Measurements from ENCODE around the gene GNAO1.

GNAO1 gene

GRCh38 chr16:56314244-56314850 is 123.1 kb downstream of the GNAO1 start:
- no peak for DNase-seq (ENCODE audit: low spot score)

DNA sequence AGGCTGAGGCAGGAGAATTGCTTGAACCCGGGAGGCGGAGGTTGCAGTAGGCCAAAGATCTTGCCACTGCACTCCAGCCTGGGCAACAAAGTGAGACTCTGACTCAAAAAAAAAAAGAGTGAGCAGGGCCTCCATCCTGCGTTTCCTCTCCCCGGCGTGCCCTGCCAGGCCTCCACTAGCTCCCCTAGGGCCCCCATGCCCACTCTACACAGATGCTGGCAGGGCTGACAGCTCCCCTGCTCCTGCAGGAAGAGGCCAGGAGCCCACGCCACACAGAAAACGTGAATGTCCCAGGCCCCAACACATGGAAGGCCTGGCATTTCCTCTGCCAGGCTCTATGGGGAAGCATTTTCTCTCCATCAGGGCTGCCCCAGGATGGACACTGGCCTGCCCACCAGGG is 124.7 kb downstream of the GNAO1 start:
- DNase-seq (ENCODE audit: low spot score): no peak

GRCh38 chr16:56316545-56316944 is 125.3 kb downstream of the GNAO1 start:
- no peak for DNase-seq (ENCODE audit: low spot score)

- peak; percentile 91 for DNase-seq (ENCODE audit: low spot score)
Observed at GRCh38 chr16:56317998-56318826, 126.9 kb downstream of the GNAO1 start.

- no peak for DNase-seq (ENCODE audit: low spot score)
Observed at GRCh38 chr16:56318827-56319140, 127.5 kb downstream of the GNAO1 start.

GRCh38 chr16:56319376-56319775 is 128.1 kb downstream of the GNAO1 start:
- DNase-seq (ENCODE audit: low spot score): no peak

DNA sequence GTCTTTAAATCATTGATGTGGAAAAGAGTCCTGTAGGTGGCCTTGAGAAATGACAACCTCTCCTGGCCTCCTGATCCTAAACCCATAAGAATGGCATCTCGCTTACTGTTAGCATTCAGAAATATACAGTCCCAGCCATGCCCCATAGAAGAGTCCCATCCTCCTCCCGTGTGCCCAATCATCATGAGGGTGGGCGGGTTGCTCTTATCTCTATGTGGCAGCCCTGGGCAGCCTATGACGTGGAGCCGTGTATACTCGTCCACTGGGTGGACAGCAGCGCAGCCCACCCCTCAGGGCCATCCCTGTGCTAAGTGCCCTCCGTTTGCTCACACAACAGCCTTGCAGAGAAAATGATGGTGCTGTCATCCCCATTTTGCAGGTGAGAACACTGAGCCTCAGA is 128.8 kb downstream of the GNAO1 start:
- no peak for DNase-seq (ENCODE audit: low spot score)

DNA sequence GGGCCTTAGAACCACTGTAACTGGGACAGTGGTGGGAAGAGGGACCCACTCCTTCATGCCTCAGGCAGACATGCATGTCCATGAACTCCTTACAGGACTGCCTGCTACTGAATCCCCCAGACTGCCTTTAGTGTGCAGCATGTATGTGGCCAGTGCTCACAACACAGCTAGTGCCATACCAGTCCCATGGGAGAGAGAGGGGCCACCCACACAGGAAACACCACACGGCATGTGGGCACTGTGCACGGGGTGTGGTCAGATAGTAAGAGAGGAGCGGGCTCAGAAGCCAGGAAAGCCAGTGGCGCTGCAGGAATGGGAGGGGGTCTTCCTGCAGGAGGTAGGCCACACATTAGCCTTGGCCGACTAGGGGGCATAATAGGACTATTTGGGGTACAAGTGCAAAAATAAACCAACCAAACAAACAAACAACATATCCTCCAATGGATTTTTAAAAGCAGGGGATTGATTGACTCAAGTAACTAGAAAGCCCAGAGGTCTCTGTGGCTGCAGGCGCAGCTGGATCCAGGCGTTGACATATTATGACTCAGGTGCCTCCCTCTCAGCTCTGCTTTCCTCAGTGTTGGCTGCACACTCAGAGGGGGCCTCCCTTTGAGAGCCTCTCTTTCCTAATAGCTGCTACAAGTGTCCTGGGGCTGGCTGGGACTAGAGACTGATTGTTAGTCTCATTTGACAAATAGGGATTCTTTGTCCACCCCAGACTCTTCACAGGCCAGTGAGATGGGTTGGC is 129.7 kb downstream of the GNAO1 start:
- DNase-seq (ENCODE audit: low spot score): no peak

GRCh38 chr16:56321571-56321970 is 130.3 kb downstream of the GNAO1 start:
- no peak for DNase-seq (ENCODE audit: low spot score)

- DNase-seq (ENCODE audit: low spot score): no peak
Observed at GRCh38 chr16:56324406-56324805, 133.1 kb downstream of the GNAO1 start.

DNA sequence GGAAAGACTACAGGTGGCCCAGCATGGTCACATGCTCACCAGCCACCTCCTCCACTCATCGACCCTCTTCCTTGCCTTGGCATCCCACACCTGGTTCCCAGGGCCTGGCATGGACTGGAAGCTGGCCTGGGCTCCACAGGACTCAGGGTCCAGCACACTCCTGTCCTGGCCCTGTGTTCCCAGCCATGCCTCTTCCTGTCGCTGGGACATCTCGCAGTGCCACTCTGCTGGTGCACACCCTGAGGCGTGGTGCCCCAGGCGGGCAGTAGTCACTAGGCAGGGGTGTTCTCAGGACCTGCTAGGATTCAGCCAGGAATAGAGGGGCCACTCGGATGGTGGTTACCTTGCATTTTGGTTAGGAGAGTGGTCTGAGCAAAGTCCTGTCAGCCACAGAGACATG is 134.7 kb downstream of the GNAO1 start:
- no peak for DNase-seq (ENCODE audit: low spot score)

- DNase-seq (ENCODE audit: low spot score): no peak
Observed at GRCh38 chr16:56327071-56327928, 136.0 kb downstream of the GNAO1 start.

DNA sequence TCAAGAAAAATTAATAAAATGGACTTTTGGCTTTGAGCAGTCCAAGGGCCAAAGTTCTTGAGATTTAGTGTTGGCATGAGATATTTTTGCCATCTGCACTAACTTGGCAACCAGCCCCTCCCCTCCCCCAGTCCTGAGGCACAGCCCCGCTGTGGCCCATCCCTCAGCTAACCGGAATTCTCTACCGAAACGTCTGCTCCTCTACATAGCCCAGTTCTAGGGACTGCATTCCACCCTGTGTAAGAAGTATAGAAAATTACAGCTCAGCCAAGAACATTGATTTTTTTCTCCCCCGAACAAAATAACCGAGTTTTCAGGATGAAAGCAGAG is 136.6 kb downstream of the GNAO1 start:
- DNase-seq (ENCODE audit: low spot score): no peak

DNA sequence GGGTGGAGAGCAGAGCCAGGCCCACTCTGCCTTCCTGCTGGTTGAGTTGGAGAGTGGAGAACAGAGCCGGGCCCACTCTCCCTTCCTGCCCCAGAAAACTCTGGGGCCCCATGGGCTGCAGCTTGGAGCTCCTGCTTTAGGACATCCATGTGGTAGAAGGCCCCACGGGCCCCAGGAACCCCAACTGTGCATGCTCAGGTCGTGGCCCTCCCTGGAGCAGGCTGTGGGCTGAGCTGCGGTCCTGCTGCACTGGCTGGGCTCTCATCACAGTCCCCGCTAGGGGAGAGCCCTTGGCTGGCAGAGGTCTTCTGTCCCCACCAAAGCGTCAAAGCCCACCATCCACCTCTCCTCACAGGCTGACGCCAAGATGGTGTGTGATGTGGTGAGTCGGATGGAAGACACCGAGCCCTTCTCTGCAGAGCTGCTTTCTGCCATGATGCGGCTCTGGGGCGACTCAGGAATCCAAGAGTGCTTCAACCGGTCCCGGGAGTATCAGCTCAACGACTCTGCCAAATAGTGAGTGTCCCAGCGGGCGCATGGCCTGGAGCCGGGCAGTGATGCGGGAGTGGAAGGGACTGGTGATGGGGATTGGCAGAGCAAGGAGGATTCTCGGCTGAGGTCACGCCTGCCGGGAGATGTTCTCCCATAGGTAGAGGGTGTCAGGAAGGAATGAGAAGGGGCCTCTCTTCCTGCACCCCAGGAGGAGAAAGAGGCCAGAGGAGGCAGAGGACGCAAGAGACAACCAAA is 137.2 kb downstream of the GNAO1 start:
- DNase-seq (ENCODE audit: low spot score): no peak

- DNase-seq (ENCODE audit: low spot score): no peak
Observed at GRCh38 chr16:56329887-56330286, 138.6 kb downstream of the GNAO1 start.

DNA sequence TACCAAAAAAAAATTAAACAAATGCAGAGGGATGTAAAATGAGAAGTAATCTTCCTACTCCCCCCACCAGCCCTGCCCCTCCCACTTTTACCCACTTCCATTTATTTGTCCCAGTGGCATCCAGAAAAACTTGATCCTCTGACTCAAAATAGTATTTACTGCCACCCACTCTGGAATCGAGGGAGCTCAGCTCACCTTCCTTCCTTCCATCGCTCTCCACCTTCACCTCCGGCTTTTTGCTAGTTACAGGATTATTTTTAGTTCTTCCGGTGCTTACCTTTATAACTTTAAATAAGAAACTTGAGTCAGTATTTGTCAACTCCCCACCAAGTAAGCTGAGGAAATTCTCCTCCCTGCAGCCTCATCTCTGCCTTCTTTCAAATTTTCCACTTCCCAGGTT is 139.2 kb downstream of the GNAO1 start:
- DNase-seq (ENCODE audit: low spot score): no peak

DNA sequence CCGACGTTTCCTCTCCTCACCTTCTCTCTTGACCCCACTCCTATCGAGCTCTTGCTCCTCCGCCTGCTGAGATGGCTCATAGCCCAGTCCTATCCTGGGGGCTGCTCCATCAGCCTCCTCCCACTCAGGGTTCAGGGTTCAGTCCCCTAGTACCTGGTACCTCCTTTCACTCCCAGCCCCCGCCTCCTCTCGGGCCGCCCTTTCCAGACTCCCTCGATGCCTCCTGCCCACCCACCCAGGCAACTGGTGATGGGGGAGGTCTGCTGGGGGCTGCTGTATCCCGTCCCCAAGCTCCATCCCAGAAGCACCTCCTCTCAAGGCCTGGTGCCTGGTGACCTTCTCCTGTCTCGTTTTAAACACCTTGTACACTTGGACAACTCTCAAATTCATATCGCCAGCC is 140.1 kb downstream of the GNAO1 start:
- DNase-seq (ENCODE audit: low spot score): no peak

DNA sequence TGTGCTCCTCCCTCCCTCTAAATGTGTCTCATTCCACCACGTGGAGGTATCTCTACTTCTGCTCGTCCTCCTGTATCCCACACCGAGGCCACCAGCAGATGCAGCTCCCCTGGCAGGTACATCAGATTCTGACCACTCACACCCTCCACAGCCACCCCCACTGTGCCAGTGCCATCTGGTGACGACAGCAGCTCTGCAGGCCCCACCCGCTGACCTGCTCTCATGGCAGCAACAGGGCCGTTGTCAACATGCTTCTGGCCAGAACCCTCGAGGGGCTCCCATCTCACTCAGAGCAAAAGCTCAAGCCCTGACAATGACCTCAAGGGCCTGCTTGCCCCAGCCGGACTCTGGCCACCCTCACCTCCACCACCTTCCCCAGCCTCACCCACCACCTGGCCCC is 140.6 kb downstream of the GNAO1 start:
- DNase-seq (ENCODE audit: low spot score): no peak

GRCh38 chr16:56332464-56333079 is 141.3 kb downstream of the GNAO1 start:
- no peak for DNase-seq (ENCODE audit: low spot score)

DNA sequence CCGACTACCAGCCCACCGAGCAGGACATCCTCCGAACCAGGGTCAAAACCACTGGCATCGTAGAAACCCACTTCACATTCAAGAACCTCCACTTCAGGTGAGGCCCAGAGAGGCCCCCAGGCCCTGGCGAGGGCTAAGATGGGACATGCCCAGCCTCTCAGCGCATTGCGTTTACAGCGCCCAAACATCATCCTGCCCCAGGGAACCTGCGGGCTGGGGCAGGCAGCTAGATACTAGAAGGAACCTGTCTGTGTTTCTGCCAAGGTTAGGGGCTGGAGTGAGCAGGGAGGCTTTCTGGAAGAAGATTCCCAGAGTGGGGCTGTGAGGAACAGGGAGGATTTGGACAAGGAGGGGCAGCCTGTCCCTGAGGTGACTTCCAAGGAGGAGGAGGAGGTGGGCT is 143.5 kb downstream of the GNAO1 start:
- no peak for DNase-seq (ENCODE audit: low spot score)

GRCh38 chr16:56336071-56336688 is 144.9 kb downstream of the GNAO1 start:
- no peak for DNase-seq (ENCODE audit: low spot score)

Measured in left forelimb (tissue), 1 donor.